Testis (tissue), 3 donors: Measurements from ENCODE around the gene OR6C6. TPM values are rescaled to one million over a fixed set of nuclear protein-coding genes. Genes with fewer than 3 reads are reported as not detected.

ENCODE experiments used
- DNase-seq: peaks from one replicate; pipeline ENCODE4 v3.0.0-alpha.2; 2019
- H3K27ac ChIP-seq, 2 donors: fragments of 200-600 bp; sonication (generic); one replicate each; pipeline ENCODE4 v1.5.1; 2019
- H3K27me3 ChIP-seq: fragments of 200-600 bp; sonication (generic); one replicate; pipeline ENCODE4 v1.5.1; 2019
- H3K36me3 ChIP-seq: fragments of 200-600 bp; sonication (generic); one replicate; pipeline ENCODE4 v1.5.1; 2017; ENCODE audit warnings: low read depth; ENCODE audit errors: missing control alignments
- H3K4me1 ChIP-seq: fragments of 200-600 bp; sonication (generic); one replicate; pipeline ENCODE4 v1.5.1; 2019
- H3K4me3 ChIP-seq, 2 donors: fragments of 200-600 bp; sonication (generic); one replicate each; pipeline ENCODE4 v1.5.1; 2017 to 2019
- H3K9me3 ChIP-seq: fragments of 200-600 bp; sonication (generic); one replicate; pipeline ENCODE4 v1.5.1; 2017
- POLR2A ChIP-seq: fragments of 450-650 bp; IDR thresholded peaks from one replicate; pipeline ENCODE4 v1.6.1; 2017; ENCODE audit warnings: antibody characterized with exemption, mild to moderate bottlenecking, moderate library complexity
- WGBS, 2 donors: methylation state at CpG; one replicate each; pipeline ENCODE4 v1.1.5; 2018; 5-methylcytosine and 5-hydroxymethylcytosine counted together
- intact Hi-C: fragments of 100-400 bp; cut with DNase I; formaldehyde crosslinking; loops from one replicate; pipeline ENCODE4 v1.15.1; 2023; ENCODE audit warnings: low total_unique reads
- polyA plus RNA-seq: library from polyadenylated mRNA; stranded (reverse); fragments of 350-450 nt; fragmentation: Illumina TruSeq; extraction: RNeasy Lipid Tissue Mini Kit (QIAGEN cat#74804); gene quantifications from one replicate; pipeline ENCODE4 v1.2.3, GENCODE V29; 2014; ENCODE audit warnings: low read depth, low replicate concordance; ENCODE audit not compliant: insufficient read depth
- total RNA-seq, 2 donors: library from RNA; depleted of rRNA; stranded (reverse); fragments of >200 nt; gene quantifications; one replicate each; pipeline ENCODE4 v1.2.3, GENCODE V29; 2016
- TF ChIP-seq, protein P1 (sequence below), 3 experiments: fragments of 450-650 bp in 2 of 3; fragments of 200-600 bp in 1 of 3; sonication (generic) in 1 of 3; IDR thresholded peaks; one replicate each; pipeline ENCODE4 v1.5.1; 2016 to 2019; ENCODE audit warnings: antibody characterized with exemption in 3 of 3, mild to moderate bottlenecking in 2 of 3, moderate library complexity in 1 of 3

The OR6C6 gene
- total and polyA plus RNA-seq, 3 donors from 2014 or later = not detected

DNA sequence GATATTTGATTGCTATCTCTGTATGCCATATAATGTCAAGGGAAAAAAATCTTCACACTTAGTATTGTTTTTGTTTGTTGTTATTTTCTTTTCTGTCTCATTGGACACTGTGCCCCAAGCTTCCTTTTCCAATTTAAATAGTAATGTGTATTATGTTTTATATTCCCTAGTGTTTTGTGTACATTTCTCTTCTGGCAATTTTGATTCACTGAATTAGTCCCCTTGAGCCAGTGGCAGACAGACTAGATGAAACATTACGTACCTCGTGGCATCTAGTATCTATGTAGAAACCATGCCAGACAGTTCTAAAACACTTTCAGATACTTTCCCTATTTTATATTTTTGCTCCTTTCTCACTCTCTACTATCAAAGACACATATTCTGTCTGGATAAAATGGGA, 17.7 kb upstream of the OR6C6 start, which contains the start of gene OR6C1:
Gene OR6C1, plus strand, starts transcription at position 301 of the 400 bp plus-strand sequence. CDS start 6,257 bp downstream, outside the sequence.
- Histone ChIP-seq H3K27ac (no peak within 1 kb of the TSS), H3K4me1 (no peaks in the 10 kb centered on the region), H3K9me3 (no peaks in the 10 kb centered on the region), H3K27me3 (no peaks in the 10 kb centered on the region), H3K4me3 (no peak within 1 kb of the TSS), H3K36me3 (no peaks in the 10 kb centered on the region)
- intact Hi-C loops = no loop called here
- DNase-seq = no peak
- WGBS, 2 donors = 82 to 85% methylated on average over 2 of the region's 2 CpGs
- TF ChIP-seq POLR2A = no peak
- TF ChIP-seq, protein P1, sequence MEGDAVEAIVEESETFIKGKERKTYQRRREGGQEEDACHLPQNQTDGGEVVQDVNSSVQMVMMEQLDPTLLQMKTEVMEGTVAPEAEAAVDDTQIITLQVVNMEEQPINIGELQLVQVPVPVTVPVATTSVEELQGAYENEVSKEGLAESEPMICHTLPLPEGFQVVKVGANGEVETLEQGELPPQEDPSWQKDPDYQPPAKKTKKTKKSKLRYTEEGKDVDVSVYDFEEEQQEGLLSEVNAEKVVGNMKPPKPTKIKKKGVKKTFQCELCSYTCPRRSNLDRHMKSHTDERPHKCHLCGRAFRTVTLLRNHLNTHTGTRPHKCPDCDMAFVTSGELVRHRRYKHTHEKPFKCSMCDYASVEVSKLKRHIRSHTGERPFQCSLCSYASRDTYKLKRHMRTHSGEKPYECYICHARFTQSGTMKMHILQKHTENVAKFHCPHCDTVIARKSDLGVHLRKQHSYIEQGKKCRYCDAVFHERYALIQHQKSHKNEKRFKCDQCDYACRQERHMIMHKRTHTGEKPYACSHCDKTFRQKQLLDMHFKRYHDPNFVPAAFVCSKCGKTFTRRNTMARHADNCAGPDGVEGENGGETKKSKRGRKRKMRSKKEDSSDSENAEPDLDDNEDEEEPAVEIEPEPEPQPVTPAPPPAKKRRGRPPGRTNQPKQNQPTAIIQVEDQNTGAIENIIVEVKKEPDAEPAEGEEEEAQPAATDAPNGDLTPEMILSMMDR (IDR thresholded peaks at IDR 0.05) = no peak

GRCh38 chr12:55289999-55290398, 6.4 kb downstream of the OR6C6 start:
- Histone ChIP-seq H3K27ac (no peak overlapping the region), H3K27me3 (no peaks in the 10 kb centered on the region), H3K4me3 (no peak overlapping the region), H3K36me3 (no peaks in the 10 kb centered on the region), H3K9me3 (no peaks in the 10 kb centered on the region), H3K4me1 (no peaks in the 10 kb centered on the region)
- DNase-seq = no peak
- TF ChIP-seq, protein P1 (IDR thresholded peaks at IDR 0.05) = no peak
- TF ChIP-seq POLR2A = no peak
- intact Hi-C loops = no loop called here
- 66 to 69% methylated on average over 2 of the region's 2 CpGs for WGBS, 2 donors

DNA sequence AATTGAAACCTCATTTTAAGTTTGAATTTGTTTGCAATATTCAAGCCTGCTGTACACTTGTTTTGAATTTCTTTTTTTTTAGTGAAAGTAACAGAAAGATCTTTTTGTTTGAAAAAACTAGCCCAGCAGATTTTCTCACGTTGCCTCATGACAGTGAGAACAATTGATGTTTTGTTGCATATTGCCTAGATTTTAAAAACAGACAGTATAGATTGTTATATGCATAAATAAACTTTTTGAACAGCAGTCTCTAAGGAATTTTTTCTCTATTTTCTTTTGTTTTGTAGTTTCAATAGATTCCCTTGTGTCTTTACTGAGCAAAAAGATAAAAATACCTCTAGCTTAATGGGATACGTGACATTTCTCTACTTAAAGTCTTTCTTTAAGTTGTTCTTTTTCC, 15.4 kb downstream of the OR6C6 start:
- no peaks in the 10 kb centered on the region for H3K36me3 ChIP-seq
- intact Hi-C loops = no loop called here
- H3K9me3 ChIP-seq = no peaks in the 10 kb centered on the region
- no peaks in the 10 kb centered on the region for H3K4me1 ChIP-seq
- DNase-seq = no peak
- TF ChIP-seq, protein P1 (IDR thresholded peaks at IDR 0.05) = no peak
- no peak for TF ChIP-seq POLR2A
- H3K27me3 ChIP-seq = no peaks in the 10 kb centered on the region
- H3K4me3 ChIP-seq = no peak overlapping the region
- WGBS, 2 donors = 54 to 61% methylated on average over 2 of the region's 2 CpGs
- H3K27ac ChIP-seq = no peak overlapping the region

GRCh38 chr12:55258303-55258702, 38.1 kb downstream of the OR6C6 start:
- no peaks in the 10 kb centered on the region for H3K36me3 ChIP-seq
- TF ChIP-seq, protein P1 (IDR thresholded peaks at IDR 0.05) = no peak
- no peak for TF ChIP-seq POLR2A
- DNase-seq = no peak
- H3K27ac ChIP-seq = no peak overlapping the region
- H3K9me3 ChIP-seq = no peaks in the 10 kb centered on the region
- H3K27me3 ChIP-seq = no peaks in the 10 kb centered on the region
- WGBS, 2 donors = 73 to 75% methylated on average over 2 of the region's 2 CpGs
- H3K4me1 ChIP-seq = no peaks in the 10 kb centered on the region
- intact Hi-C loops = no loop called here
- no peak overlapping the region for H3K4me3 ChIP-seq

- WGBS, 2 donors = 95 to 99% methylated on average over 4 of the region's 4 CpGs
- no peak overlapping the region for H3K4me3 ChIP-seq
- intact Hi-C loops = no loop called here
- no peaks in the 10 kb centered on the region for H3K36me3 ChIP-seq
- TF ChIP-seq, protein P1 (IDR thresholded peaks at IDR 0.05) = no peak
- no peak for TF ChIP-seq POLR2A
- H3K9me3 ChIP-seq = no peaks in the 10 kb centered on the region
- H3K27me3 ChIP-seq = no peaks in the 10 kb centered on the region
- H3K4me1 ChIP-seq = no peaks in the 10 kb centered on the region
- no peak for DNase-seq
- no peak overlapping the region for H3K27ac ChIP-seq
Measured at GRCh38 chr12:55256831-55257230, 39.5 kb downstream of the OR6C6 start.
